Activated effector memory CD4-positive, alpha-beta T cell treated with anti-CD3 and anti-CD28 coated beads, Interleukin-2, amount 50 U/mL, for 16 hours (primary cell): Measurements from ENCODE around the gene ARMC9.
A peak's percentile ranks its signal among the peaks of the same experiment; 100 is the strongest.

Experiments used
- DNase-seq: peaks from one replicate; pipeline ENCODE4 v3.0.0-alpha.2; 2020

The ARMC9 gene

GRCh38 chr2:231204146-231204545, 5.7 kb downstream of the ARMC9 start:
- no peak for DNase-seq

GRCh38 chr2:231204581-231204980, 6.2 kb downstream of the ARMC9 start:
- no peak for DNase-seq

GRCh38 chr2:231207734-231208133, 9.3 kb downstream of the ARMC9 start:
- DNase-seq, result no peak

GRCh38 chr2:231210782-231211181, 12.4 kb downstream of the ARMC9 start:
- DNase-seq, result no peak

GRCh38 chr2:231211486-231211885, 13.1 kb downstream of the ARMC9 start:
- no peak for DNase-seq

GRCh38 chr2:231212329-231212845, 14.0 kb downstream of the ARMC9 start:
- no peak for DNase-seq

- no peak for DNase-seq
These were observed 15.7 kb downstream of the ARMC9 start for GRCh38 chr2:231213931-231214642.

GRCh38 chr2:231218366-231218765, 19.9 kb downstream of the ARMC9 start:
- no peak for DNase-seq

- no peak for DNase-seq
These were observed 20.9 kb downstream of the ARMC9 start for GRCh38 chr2:231219289-231219688.

- no peak for DNase-seq
These were observed 23.3 kb downstream of the ARMC9 start for GRCh38 chr2:231221761-231222160.

GRCh38 chr2:231222318-231223000, 24.0 kb downstream of the ARMC9 start:
- DNase-seq, result no peak

- no peak for DNase-seq
These were observed 24.6 kb downstream of the ARMC9 start for GRCh38 chr2:231223001-231223375.

GRCh38 chr2:231223458-231223976, 25.1 kb downstream of the ARMC9 start:
- DNase-seq, result no peak

- peak; percentile 64 for DNase-seq
These were observed 29.1 kb downstream of the ARMC9 start for GRCh38 chr2:231227310-231228162.

GRCh38 chr2:231228223-231228622, 29.8 kb downstream of the ARMC9 start:
- no peak for DNase-seq

GRCh38 chr2:231228974-231229529, 30.6 kb downstream of the ARMC9 start:
- DNase-seq, result no peak

GRCh38 chr2:231235217-231235616, 36.8 kb downstream of the ARMC9 start:
- no peak for DNase-seq

GRCh38 chr2:231238689-231239088, 40.3 kb downstream of the ARMC9 start:
- no peak for DNase-seq

- no peak for DNase-seq
These were observed 41.3 kb downstream of the ARMC9 start for GRCh38 chr2:231239751-231240150.

- no peak for DNase-seq
These were observed 43.5 kb downstream of the ARMC9 start for GRCh38 chr2:231241755-231242507.

GRCh38 chr2:231243866-231244265, 45.4 kb downstream of the ARMC9 start:
- DNase-seq, result no peak
